Stimulated activated CD8-positive, alpha-beta memory T cell treated with anti-CD3 and anti-CD28 coated beads, Interleukin-4, amount 100 ng/mL, for 4 hours (primary cell): ENCODE data around the gene NPHS1.
"Not testable (repeated sequence)": the region's sequence is repeated elsewhere in the genome, so short reads cannot be mapped to it uniquely, and the experiment has no call there.

Source experiments
- DNase-seq, 2 donors: peaks; one replicate each; pipeline ENCODE4 v3.0.0-alpha.2; 2020; ENCODE audit warnings: low read depth in 2 of 2, low spot score in 1 of 2

NPHS1 gene

GRCh38 chr19:35813043-35813890 is 39.0 kb downstream of the NPHS1 start:
- no peak for DNase-seq

- DNase-seq, result no peak
Measured at GRCh38 chr19:35812220-35813042, 39.9 kb downstream of the NPHS1 start, which contains the start of gene PRODH2. TSS of gene PRODH2 (minus strand) at chr19:35812845. CDS start at chr19:35812805, 40 bp downstream.

- DNase-seq, result no peak
Measured at GRCh38 chr19:35811317-35812219, 40.7 kb downstream of the NPHS1 start.

GRCh38 chr19:35807633-35808032 is 44.7 kb downstream of the NPHS1 start:
- DNase-seq, result no peak

- DNase-seq, result no peak
Measured at GRCh38 chr19:35806597-35806996, 45.7 kb downstream of the NPHS1 start.

- DNase-seq, result no peak
Measured at GRCh38 chr19:35805526-35806102, 46.7 kb downstream of the NPHS1 start.

GRCh38 chr19:35801828-35802227 is 50.5 kb downstream of the NPHS1 start:
- DNase-seq, result no peak

- DNase-seq, result no peak
Measured at GRCh38 chr19:35797663-35798062, 54.6 kb downstream of the NPHS1 start.

GRCh38 chr19:35796645-35797542 is 55.4 kb downstream of the NPHS1 start:
- DNase-seq, result no peak

- DNase-seq, result not testable (repeated sequence)
Measured at GRCh38 chr19:35795564-35795963, 56.7 kb downstream of the NPHS1 start.

GRCh38 chr19:35793381-35794165 is 58.7 kb downstream of the NPHS1 start:
- no peak for DNase-seq

GRCh38 chr19:35792888-35793287 is 59.4 kb downstream of the NPHS1 start:
- DNase-seq, result no peak

- no peak for DNase-seq
Measured at GRCh38 chr19:35792312-35792711, 60.0 kb downstream of the NPHS1 start.

- DNase-seq, result no peak
Measured at GRCh38 chr19:35791814-35792279, 60.5 kb downstream of the NPHS1 start.

- DNase-seq, result no peak
Measured at GRCh38 chr19:35790981-35791813, 61.1 kb downstream of the NPHS1 start.

GRCh38 chr19:35789978-35790944 is 62.0 kb downstream of the NPHS1 start:
- DNase-seq, result no peak
